ENCODE measurements around the gene NBEA.

Gene NBEA

GRCh38 chr13:35478271-35479037, 536.4 kb downstream of the NBEA start:
- no peak for DNase-seq

GRCh38 chr13:35479038-35479492, 537.0 kb downstream of the NBEA start:
- DNase-seq, result peak in 1 of 2 experiments; percentile 49

- no peak for DNase-seq
Measured at GRCh38 chr13:35479706-35480105, 537.6 kb downstream of the NBEA start.

- no peak for DNase-seq
Measured at GRCh38 chr13:35480346-35480745, 538.3 kb downstream of the NBEA start.

- DNase-seq, result no peak
Measured at GRCh38 chr13:35481777-35482176, 539.7 kb downstream of the NBEA start.

- no peak for DNase-seq
Measured at GRCh38 chr13:35482527-35482926, 540.5 kb downstream of the NBEA start.

- no peak for DNase-seq
Measured at GRCh38 chr13:35483761-35484160, 541.7 kb downstream of the NBEA start.

GRCh38 chr13:35484384-35484783, 542.3 kb downstream of the NBEA start:
- DNase-seq, result peak in 1 of 2 experiments; percentile 39

- DNase-seq, result peak; percentile 47 to 62
Measured at GRCh38 chr13:35485424-35485823, 543.4 kb downstream of the NBEA start.

GRCh38 chr13:35489050-35489449, 547.0 kb downstream of the NBEA start:
- no peak for DNase-seq

- DNase-seq, result no peak
Measured at GRCh38 chr13:35496006-35496405, 553.9 kb downstream of the NBEA start.

- no peak for DNase-seq
Measured at GRCh38 chr13:35496761-35497386, 554.8 kb downstream of the NBEA start.

GRCh38 chr13:35498231-35498630, 556.2 kb downstream of the NBEA start:
- DNase-seq, result no peak

GRCh38 chr13:35499196-35499662, 557.2 kb downstream of the NBEA start:
- peak in 1 of 2 experiments; percentile 58 for DNase-seq

GRCh38 chr13:35499676-35500075, 557.6 kb downstream of the NBEA start:
- DNase-seq, result no peak

- DNase-seq, result peak in 1 of 2 experiments; percentile 35
Measured at GRCh38 chr13:35500144-35500543, 558.1 kb downstream of the NBEA start.

GRCh38 chr13:35501661-35502235, 559.7 kb downstream of the NBEA start:
- no peak for DNase-seq

GRCh38 chr13:35502456-35502855, 560.4 kb downstream of the NBEA start:
- DNase-seq, result no peak

GRCh38 chr13:35512271-35512920, 570.3 kb downstream of the NBEA start:
- no peak for DNase-seq

GRCh38 chr13:35514061-35514477, 572.0 kb downstream of the NBEA start:
- no peak for DNase-seq

GRCh38 chr13:35514801-35515502, 572.9 kb downstream of the NBEA start:
- DNase-seq, result peak in 1 of 2 experiments; percentile 65

GRCh38 chr13:35518337-35518946, 576.4 kb downstream of the NBEA start:
- no peak for DNase-seq
